Measurements from ENCODE around the gene SYT15. TPM values are rescaled to one million over a fixed set of nuclear protein-coding genes. Genes with fewer than 3 reads are reported as not detected.
"Not testable (repeated sequence)": the region's sequence is repeated elsewhere in the genome, so short reads cannot be mapped to it uniquely, and the experiment has no call there.

Gene SYT15
- polyA plus RNA-seq (2012; ENCODE audit: missing spikeins) = 0.19 TPM

- not testable (repeated sequence) for FAIRE-seq; DNase-seq (ENCODE audit: insufficient read length)
These were observed at the start of gene SYT15 for GRCh38 chr10:46578474-46579178. TSS of gene SYT15 (plus strand) at chr10:46579128. CDS start at chr10:46579169, 41 bp downstream.

- DNase-seq (ENCODE audit: insufficient read length); FAIRE-seq: not testable (repeated sequence)
These were observed 49.2 kb upstream of the SYT15 start for GRCh38 chr10:46529742-46530141.

- no peak for FAIRE-seq
- no peak for DNase-seq (ENCODE audit: insufficient read length)
- TF ChIP-seq TAF1 (IDR thresholded peaks at IDR 0.05; ENCODE audit: borderline replicate concordance, low read depth, low read length) (no peak), POLR2AphosphoS5 (IDR thresholded peaks at IDR 0.05; ENCODE audit: low read depth, low read length) (no peak), POLR2A (IDR thresholded peaks at IDR 0.05; ENCODE audit: low read depth, low read length) (no peak)
These were observed 48.4 kb upstream of the SYT15 start for GRCh38 chr10:46530249-46531186.

- DNase-seq (ENCODE audit: insufficient read length); FAIRE-seq: not testable (repeated sequence)
These were observed 46.7 kb upstream of the SYT15 start for GRCh38 chr10:46532256-46532655.

- no peak for DNase-seq (ENCODE audit: insufficient read length)
- TF ChIP-seq POLR2A (IDR thresholded peaks at IDR 0.05; ENCODE audit: low read depth, low read length) (no peak), TAF1 (IDR thresholded peaks at IDR 0.05; ENCODE audit: borderline replicate concordance, low read depth, low read length) (no peak), POLR2AphosphoS5 (IDR thresholded peaks at IDR 0.05; ENCODE audit: low read depth, low read length) (no peak)
- FAIRE-seq = no peak
These were observed 44.0 kb upstream of the SYT15 start for GRCh38 chr10:46534828-46535524.

GRCh38 chr10:46536171-46536570 is 42.8 kb upstream of the SYT15 start:
- TF ChIP-seq POLR2A (IDR thresholded peaks at IDR 0.05; ENCODE audit: low read depth, low read length) (no peak), POLR2AphosphoS5 (IDR thresholded peaks at IDR 0.05; ENCODE audit: low read depth, low read length) (no peak), TAF1 (IDR thresholded peaks at IDR 0.05; ENCODE audit: borderline replicate concordance, low read depth, low read length) (no peak)
- DNase-seq (ENCODE audit: insufficient read length) (no peak), FAIRE-seq (no peak)

GRCh38 chr10:46536781-46537180 is 42.1 kb upstream of the SYT15 start:
- FAIRE-seq (no peak), DNase-seq (ENCODE audit: insufficient read length) (no peak)
- TF ChIP-seq POLR2A (IDR thresholded peaks at IDR 0.05; ENCODE audit: low read depth, low read length) (no peak), TAF1 (IDR thresholded peaks at IDR 0.05; ENCODE audit: borderline replicate concordance, low read depth, low read length) (no peak), POLR2AphosphoS5 (IDR thresholded peaks at IDR 0.05; ENCODE audit: low read depth, low read length) (no peak)

GRCh38 chr10:46537309-46537708 is 41.6 kb upstream of the SYT15 start:
- FAIRE-seq (no peak), DNase-seq (ENCODE audit: insufficient read length) (no peak)
- TF ChIP-seq TAF1 (IDR thresholded peaks at IDR 0.05; ENCODE audit: borderline replicate concordance, low read depth, low read length) (no peak), POLR2AphosphoS5 (IDR thresholded peaks at IDR 0.05; ENCODE audit: low read depth, low read length) (no peak), POLR2A (IDR thresholded peaks at IDR 0.05; ENCODE audit: low read depth, low read length) (no peak)

GRCh38 chr10:46538155-46538554 is 40.8 kb upstream of the SYT15 start:
- no peak for DNase-seq (ENCODE audit: insufficient read length)

GRCh38 chr10:46538717-46539426 is 40.1 kb upstream of the SYT15 start:
- TF ChIP-seq POLR2AphosphoS5 (IDR thresholded peaks at IDR 0.05; ENCODE audit: low read depth, low read length) = no peak
- TF ChIP-seq TAF1 (IDR thresholded peaks at IDR 0.05; ENCODE audit: borderline replicate concordance, low read depth, low read length) = no peak
- TF ChIP-seq POLR2A (IDR thresholded peaks at IDR 0.05; ENCODE audit: low read depth, low read length) = no peak
- DNase-seq (ENCODE audit: insufficient read length) (no peak), FAIRE-seq (no peak)

More at GRCh38 chr10:46538155-46538554, 40.8 kb upstream of the SYT15 start:
- no peak for FAIRE-seq
- no peak for TF ChIP-seq POLR2A (IDR thresholded peaks at IDR 0.05; ENCODE audit: low read depth, low read length)
- no peak for TF ChIP-seq TAF1 (IDR thresholded peaks at IDR 0.05; ENCODE audit: borderline replicate concordance, low read depth, low read length)
- TF ChIP-seq POLR2AphosphoS5 (IDR thresholded peaks at IDR 0.05; ENCODE audit: low read depth, low read length) = no peak

Measured in GM12892 (cell line).